Measurements from ENCODE around the gene NACA2.

DNA sequence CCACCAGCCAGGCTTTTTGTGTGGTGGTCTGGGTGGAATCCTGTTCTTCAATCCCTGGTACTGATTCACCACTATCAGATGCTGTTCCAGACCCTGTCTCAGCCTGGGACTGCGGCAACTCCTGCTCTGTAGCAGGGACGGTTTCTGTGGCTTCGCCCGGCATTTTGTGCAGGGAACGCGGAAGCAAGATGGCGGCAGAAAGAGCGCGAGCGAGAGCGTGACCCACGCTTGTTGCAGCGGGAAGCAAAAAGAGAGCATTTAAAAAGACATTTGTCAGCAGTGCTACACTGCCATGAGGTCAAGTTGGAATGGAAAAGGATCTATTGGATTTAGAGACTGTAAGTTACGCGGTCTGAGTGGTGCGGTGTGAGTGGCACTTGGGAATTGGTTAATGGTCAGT is at the start of gene NACA2:
- TF ChIP-seq, protein P1, sequence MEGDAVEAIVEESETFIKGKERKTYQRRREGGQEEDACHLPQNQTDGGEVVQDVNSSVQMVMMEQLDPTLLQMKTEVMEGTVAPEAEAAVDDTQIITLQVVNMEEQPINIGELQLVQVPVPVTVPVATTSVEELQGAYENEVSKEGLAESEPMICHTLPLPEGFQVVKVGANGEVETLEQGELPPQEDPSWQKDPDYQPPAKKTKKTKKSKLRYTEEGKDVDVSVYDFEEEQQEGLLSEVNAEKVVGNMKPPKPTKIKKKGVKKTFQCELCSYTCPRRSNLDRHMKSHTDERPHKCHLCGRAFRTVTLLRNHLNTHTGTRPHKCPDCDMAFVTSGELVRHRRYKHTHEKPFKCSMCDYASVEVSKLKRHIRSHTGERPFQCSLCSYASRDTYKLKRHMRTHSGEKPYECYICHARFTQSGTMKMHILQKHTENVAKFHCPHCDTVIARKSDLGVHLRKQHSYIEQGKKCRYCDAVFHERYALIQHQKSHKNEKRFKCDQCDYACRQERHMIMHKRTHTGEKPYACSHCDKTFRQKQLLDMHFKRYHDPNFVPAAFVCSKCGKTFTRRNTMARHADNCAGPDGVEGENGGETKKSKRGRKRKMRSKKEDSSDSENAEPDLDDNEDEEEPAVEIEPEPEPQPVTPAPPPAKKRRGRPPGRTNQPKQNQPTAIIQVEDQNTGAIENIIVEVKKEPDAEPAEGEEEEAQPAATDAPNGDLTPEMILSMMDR (IDR thresholded peaks at IDR 0.05) = no peak
- TF ChIP-seq POLR2A (IDR thresholded peaks at IDR 0.05) = no peak
